Mucosa of descending colon (tissue), 3 donors: ENCODE measurements around the gene RPP40. TPM values are rescaled to one million over a fixed set of nuclear protein-coding genes. Genes with fewer than 3 reads are reported as not detected.

ENCODE experiments used
- ATAC-seq: fragments of 200-7000 bp; cut with Tn5 transposase; one replicate; pipeline ENCODE4 v1.9.1; 2020; ENCODE audit warnings: mild to moderate bottlenecking, moderate library complexity
- DNase-seq, 3 donors: peaks; one replicate each; pipeline ENCODE4 v3.0.0-alpha.2; 2020
- H3K36me3 ChIP-seq: fragments of 200-600 bp; one replicate; pipeline ENCODE4 v1.8.0; 2021; ENCODE audit warnings: low read depth, mild to moderate bottlenecking
- H3K4me1 ChIP-seq: fragments of 200-600 bp; one replicate; pipeline ENCODE4 v1.8.0; 2021; ENCODE audit warnings: low read depth, mild to moderate bottlenecking
- H3K4me3 ChIP-seq: fragments of 200-600 bp; one replicate; pipeline ENCODE4 v1.8.0; 2021; ENCODE audit warnings: mild to moderate bottlenecking
- H3K9me3 ChIP-seq: fragments of 200-600 bp; one replicate; pipeline ENCODE4 v1.8.0; 2021; ENCODE audit warnings: mild to moderate bottlenecking
- intact Hi-C, 2 donors: fragments of 100-400 bp; cut with DNase I in 1 of 2; cut with micrococcal nuclease in 1 of 2; formaldehyde crosslinking; loops; one replicate each; pipeline versions ENCODE4 v1.11.0 to v1.11.1; 2022; cut with DNase I, micrococcal nuclease
- total RNA-seq, 3 donors: library from RNA; stranded (reverse); fragmentation: NEBNext Ultra II Directional in 2 of 3; extraction: Animal tissue kit (Norgen Biotek cat#: 25700) in 2 of 3; gene quantifications; one replicate each; pipeline versions ENCODE4 v1.2.1 to v1.2.4, GENCODE V29; 2021 to 2023
- TF ChIP-seq, protein P1 (sequence below): fragments of 200-600 bp; IDR thresholded peaks from one replicate; pipeline ENCODE4 v1.8.0; 2022; ENCODE audit warnings: antibody characterized with exemption, mild to moderate bottlenecking
- donor health status: DM: no; HTN: no; CAD: no; lungs with moderate emphysema.
- donor health status: DM: no; HTN: no; CAD: no.
- donor health status: DM: no; HTN: yes; CAD: no.

RPP40 gene
- total RNA-seq, 3 donors from 2014 or later, result 3.4 to 5.6 (median 4.1) TPM

DNA sequence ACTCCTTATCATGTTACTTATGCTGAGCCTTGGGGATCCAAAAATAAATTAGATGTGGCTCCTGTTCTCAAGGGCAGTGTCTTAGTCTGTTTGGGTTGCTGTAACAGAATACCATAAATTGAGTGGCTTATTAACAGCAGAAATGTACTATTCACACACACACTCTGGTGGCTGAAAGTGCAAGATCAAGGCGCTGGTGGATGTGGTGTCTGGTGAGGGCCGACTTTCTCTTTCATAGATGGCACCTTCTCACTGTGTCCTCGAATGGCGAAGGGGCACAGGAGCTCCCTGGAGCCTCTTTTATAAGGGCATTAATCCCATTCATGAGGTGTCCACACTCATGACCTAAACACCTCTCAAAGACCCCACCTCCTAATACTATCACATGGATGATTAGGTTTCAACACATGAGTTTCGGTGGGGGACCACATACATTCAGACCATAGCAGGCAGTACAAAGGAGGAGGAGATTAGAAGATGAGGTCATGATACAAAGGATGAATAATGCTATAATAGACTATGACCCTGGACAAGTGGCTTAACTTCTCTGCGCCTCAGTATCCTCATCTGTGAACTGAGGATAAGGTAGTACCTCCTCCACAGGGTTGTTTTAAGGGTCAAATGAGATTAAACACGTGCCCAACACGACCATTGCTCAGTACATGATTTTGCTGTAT, 34.1 kb downstream of the RPP40 start:
- Histone ChIP-seq H3K4me3 (no peak overlapping the region), H3K36me3 (no peaks in the 10 kb centered on the region), H3K4me1 (no peaks in the 10 kb centered on the region), H3K9me3 (no peaks in the 10 kb centered on the region)
- TF ChIP-seq, protein P1, sequence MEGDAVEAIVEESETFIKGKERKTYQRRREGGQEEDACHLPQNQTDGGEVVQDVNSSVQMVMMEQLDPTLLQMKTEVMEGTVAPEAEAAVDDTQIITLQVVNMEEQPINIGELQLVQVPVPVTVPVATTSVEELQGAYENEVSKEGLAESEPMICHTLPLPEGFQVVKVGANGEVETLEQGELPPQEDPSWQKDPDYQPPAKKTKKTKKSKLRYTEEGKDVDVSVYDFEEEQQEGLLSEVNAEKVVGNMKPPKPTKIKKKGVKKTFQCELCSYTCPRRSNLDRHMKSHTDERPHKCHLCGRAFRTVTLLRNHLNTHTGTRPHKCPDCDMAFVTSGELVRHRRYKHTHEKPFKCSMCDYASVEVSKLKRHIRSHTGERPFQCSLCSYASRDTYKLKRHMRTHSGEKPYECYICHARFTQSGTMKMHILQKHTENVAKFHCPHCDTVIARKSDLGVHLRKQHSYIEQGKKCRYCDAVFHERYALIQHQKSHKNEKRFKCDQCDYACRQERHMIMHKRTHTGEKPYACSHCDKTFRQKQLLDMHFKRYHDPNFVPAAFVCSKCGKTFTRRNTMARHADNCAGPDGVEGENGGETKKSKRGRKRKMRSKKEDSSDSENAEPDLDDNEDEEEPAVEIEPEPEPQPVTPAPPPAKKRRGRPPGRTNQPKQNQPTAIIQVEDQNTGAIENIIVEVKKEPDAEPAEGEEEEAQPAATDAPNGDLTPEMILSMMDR, result no peak
- intact Hi-C loops, result no loop called here
- DNase-seq (no peak), ATAC-seq (no peak)

- Histone ChIP-seq H3K36me3 (no peaks in the 10 kb centered on the region), H3K9me3 (no peaks in the 10 kb centered on the region), H3K4me3 (no peak overlapping the region), H3K4me1 (no peaks in the 10 kb centered on the region)
- intact Hi-C loops, result no loop called here
- ATAC-seq, result no peak
- DNase-seq, result no peak
- TF ChIP-seq, protein P1, result no peak
Measured at GRCh38 chr6:4967301-4968030, 36.4 kb downstream of the RPP40 start.

GRCh38 chr6:4965562-4966389, 38.1 kb downstream of the RPP40 start:
- ATAC-seq (no peak), DNase-seq (no peak)
- H3K36me3 ChIP-seq, result no peaks in the 10 kb centered on the region
- TF ChIP-seq, protein P1, result no peak
- no peak overlapping the region for H3K4me3 ChIP-seq
- no peaks in the 10 kb centered on the region for H3K4me1 ChIP-seq
- intact Hi-C loops, result no loop called here
- H3K9me3 ChIP-seq, result no peaks in the 10 kb centered on the region

DNA sequence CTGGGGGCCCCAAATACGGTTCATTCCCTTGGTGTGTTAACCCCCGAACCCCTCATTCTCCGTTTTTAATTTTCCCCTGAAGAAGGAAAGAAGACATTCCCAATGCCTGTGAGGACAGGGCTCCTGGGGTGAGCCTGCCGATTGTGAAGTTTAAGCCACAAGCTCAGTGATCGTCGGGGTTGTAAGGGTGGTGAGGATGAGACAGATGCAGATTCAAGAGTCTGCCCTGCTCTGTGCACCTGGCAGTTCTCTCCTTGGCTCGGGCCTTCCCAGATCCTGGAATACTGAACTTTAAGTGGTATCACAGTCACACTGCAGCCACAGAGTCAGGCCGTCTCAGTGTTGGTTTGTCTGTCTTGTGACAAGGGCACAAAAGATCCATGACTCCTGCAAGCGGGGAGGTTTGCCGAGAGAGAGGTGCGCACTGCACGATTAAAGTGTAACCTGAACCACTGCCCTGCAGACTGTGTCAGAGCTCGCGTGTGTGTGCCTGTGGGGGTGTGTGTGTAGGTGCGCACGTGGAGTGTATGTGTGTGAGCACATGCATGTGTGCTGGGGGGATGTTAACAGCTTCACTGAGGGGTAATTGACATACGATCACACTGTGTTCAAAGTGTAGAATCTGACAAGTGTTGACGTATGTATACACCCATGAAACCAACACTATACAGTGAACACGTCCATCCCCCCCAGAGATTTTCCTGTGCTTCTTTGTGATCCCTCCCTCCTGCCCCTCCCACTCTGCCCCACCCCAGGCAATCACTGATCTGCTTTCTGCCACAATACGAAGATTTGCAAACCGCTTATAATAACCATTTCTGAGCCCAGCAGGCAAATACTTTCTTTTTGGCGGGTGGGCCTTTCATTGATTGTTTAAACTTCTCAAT, 38.9 kb downstream of the RPP40 start:
- Histone ChIP-seq H3K4me3 (no peak overlapping the region), H3K36me3 (no peaks in the 10 kb centered on the region), H3K9me3 (no peaks in the 10 kb centered on the region), H3K4me1 (no peaks in the 10 kb centered on the region)
- intact Hi-C loops, result no loop called here
- TF ChIP-seq, protein P1, result no peak
- ATAC-seq (no peak), DNase-seq (no peak)

- intact Hi-C loops, result no loop called here
- H3K4me1 ChIP-seq, result no peaks in the 10 kb centered on the region
- H3K4me3 ChIP-seq, result no peak overlapping the region
Measured at GRCh38 chr6:4962905-4963304, 40.9 kb downstream of the RPP40 start.

More at GRCh38 chr6:4962905-4963304, 40.9 kb downstream of the RPP40 start:
- H3K9me3 ChIP-seq, result no peaks in the 10 kb centered on the region
- TF ChIP-seq, protein P1, result no peak
- H3K36me3 ChIP-seq, result no peaks in the 10 kb centered on the region
- ATAC-seq (no peak), DNase-seq (no peak)
